Panc1 (cell line): Measurements from ENCODE around the gene RAB14. TPM values are rescaled to one million over a fixed set of nuclear protein-coding genes. Genes with fewer than 3 reads are reported as not detected.

Source experiments
- ATAC-seq: fragments of 200-7000 bp; cut with Tn5 transposase; 2 replicates; pipeline ENCODE4 v1.9.1; 2020; ENCODE audit warnings: mild to moderate bottlenecking, moderate library complexity
- BruUV-seq: library from RNA; stranded (reverse); fragments of 400-500 nt; replicated peaks from 2 replicates; lab custom pipeline; 2021; lab: Mats Ljungman, UMichigan
- CTCF ChIA-PET: fragments of 300-600 bp; sonication (Branson Sonifier 250); formaldehyde crosslinking; loops from one replicate; lab custom pipeline; 2022; ENCODE audit warnings: antibody characterized with exemption; lab: Charles Lee
- POLR2A ChIA-PET: fragments of 300-600 bp; sonication (Branson Sonifier 250); formaldehyde crosslinking; loops from one replicate; lab custom pipeline; 2022; ENCODE audit warnings: antibody characterized with exemption; lab: Charles Lee
- DNase-seq: peaks from one replicate; pipeline ENCODE4 v3.0.0-alpha.2; 2010; ENCODE audit warnings: low read depth, low spot score
- H3K27ac ChIP-seq: 2 replicates; pipeline ENCODE4 v1.5.1; 2011; ENCODE audit warnings: mild to moderate bottlenecking, low read length, inconsistent platforms
- H3K27me3 ChIP-seq: fragments of 200-500 bp; sonication (Bioruptor generic); 2 replicates; pipeline ENCODE4 v1.6.0; 2014; ENCODE audit warnings: low read length, inconsistent platforms; ENCODE audit not compliant: control insufficient read depth, insufficient read depth
- H3K36me3 ChIP-seq: fragments of 200-500 bp; sonication (Bioruptor generic); 2 replicates; pipeline ENCODE4 v1.5.1; 2014; ENCODE audit warnings: inconsistent platforms, mild to moderate bottlenecking, low read length, moderate library complexity; ENCODE audit not compliant: control insufficient read depth, insufficient read depth
- H3K4me1 ChIP-seq: 2 replicates; pipeline ENCODE4 v1.5.1; 2011; ENCODE audit warnings: inconsistent platforms, mild to moderate bottlenecking, low read length, moderate library complexity; ENCODE audit not compliant: control insufficient read depth, insufficient read depth
- H3K4me3 ChIP-seq, 2 experiments: 2 replicates each; pipeline ENCODE4 v1.5.1; 2011 to 2012; ENCODE audit warnings: low read depth in 2 of 2, low read length in 2 of 2, mild to moderate bottlenecking in 2 of 2, inconsistent platforms in 1 of 2, moderate library complexity in 1 of 2
- H3K9me3 ChIP-seq: fragments of 200-500 bp; sonication (Bioruptor generic); 2 replicates; pipeline ENCODE4 v1.5.1; 2014; ENCODE audit warnings: low read depth, mild to moderate bottlenecking, inconsistent platforms, low read length, moderate library complexity; ENCODE audit not compliant: control insufficient read depth, insufficient read depth
- POLR2AphosphoS5 ChIP-seq: IDR thresholded peaks from 2 replicates; pipeline ENCODE4 v1.6.1; 2012; ENCODE audit warnings: mild to moderate bottlenecking, low read depth, low read length, moderate library complexity
- SIN3A ChIP-seq: IDR thresholded peaks from 2 replicates; pipeline ENCODE4 v1.6.1; 2012; ENCODE audit warnings: low read depth, mild to moderate bottlenecking, low read length, moderate library complexity, borderline replicate concordance; ENCODE audit not compliant: insufficient read depth
- TCF7L2 ChIP-seq: IDR thresholded peaks from 2 replicates; pipeline ENCODE4 v1.6.1; 2011; ENCODE audit warnings: mild to moderate bottlenecking, low read depth, low read length, inconsistent platforms
- in situ Hi-C: cut with HindIII; loops from 2 replicates; pipeline ENCODE4 v1.10.0; 2016; ENCODE audit warnings: low sequenced_read_pairs, low pct_unique_long_range_greater_than_20kb
- intact Hi-C: fragments of 100-400 bp; cut with micrococcal nuclease; formaldehyde crosslinking; loops from one replicate; pipeline ENCODE4 v1.10.0; 2022; ENCODE audit not compliant: unreplicated experiment
- total RNA-seq: library from RNA; stranded (reverse); gene quantifications from one replicate; pipeline ENCODE4 v1.2.1, GENCODE V29; 2021; ENCODE audit not compliant: unreplicated experiment
- TF ChIP-seq, protein P1 (sequence below), 2 experiments: IDR thresholded peaks; 2 replicates each; pipeline ENCODE4 v1.6.1; 2011 to 2012; ENCODE audit warnings: low read depth in 2 of 2, control low read depth in 1 of 2, low read length in 1 of 2, mild to moderate bottlenecking in 1 of 2, moderate library complexity in 1 of 2; ENCODE audit not compliant: insufficient read depth in 1 of 2
- TF ChIP-seq, protein P2 (sequence below): fragments of 450-650 bp; IDR thresholded peaks from 2 replicates; pipeline ENCODE4 v1.5.1; 2017; ENCODE audit warnings: mild to moderate bottlenecking

The RAB14 gene
- total RNA-seq, 1 experiment from 2014 or later: 42.7 TPM

DNA sequence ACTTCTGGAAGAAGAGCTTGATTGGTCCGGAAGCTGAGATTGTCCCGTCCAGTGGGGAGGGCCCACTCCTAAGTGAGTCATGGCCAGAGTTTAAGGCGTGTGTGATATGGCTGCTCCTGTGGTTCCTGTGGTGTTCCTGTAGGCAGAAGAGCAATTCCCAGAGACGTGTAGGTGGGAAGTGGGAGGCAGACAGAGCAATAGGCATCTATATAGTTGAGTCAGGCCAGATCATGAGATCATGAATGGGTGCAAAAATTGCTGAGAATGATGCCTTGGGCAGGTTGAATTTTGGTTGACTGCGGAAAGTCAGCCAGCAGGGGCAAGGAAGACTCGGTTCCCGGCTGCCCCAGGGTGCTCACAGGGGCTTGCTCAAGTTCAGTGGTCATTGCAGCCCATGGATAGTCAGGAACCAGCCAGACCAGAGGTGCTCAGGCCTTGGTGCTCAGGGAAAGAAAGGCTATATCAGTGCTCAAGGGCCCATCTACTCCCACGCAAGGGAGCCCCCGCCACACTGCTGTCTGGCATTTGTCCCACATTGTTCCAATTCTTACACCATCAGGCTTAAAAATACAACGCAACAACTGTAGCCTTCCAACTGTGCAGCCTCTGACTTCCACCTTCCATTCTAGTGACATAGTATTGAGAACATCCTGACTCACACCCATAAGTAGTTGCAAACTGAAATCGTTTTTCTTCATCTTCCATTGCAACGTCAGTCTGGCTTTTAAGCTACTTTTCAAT, 45.3 kb upstream of the RAB14 start:
- in situ Hi-C loops (no loop called here), intact Hi-C loops (no loop called here)
- Histone ChIP-seq H3K4me1 (no peaks in the 10 kb centered on the region), H3K36me3 (no peaks in the 10 kb centered on the region), H3K27me3 (no peaks in the 10 kb centered on the region), H3K9me3 (no peaks in the 10 kb centered on the region), H3K27ac (no peak overlapping the region), H3K4me3 (no peak overlapping the region)
- DNase-seq (no peak), ATAC-seq (no peak)
- ChIA-PET CTCF (no interaction called here), POLR2A (no interaction called here)
- BruUV-seq: no TSS peak
- TF ChIP-seq, protein P1, sequence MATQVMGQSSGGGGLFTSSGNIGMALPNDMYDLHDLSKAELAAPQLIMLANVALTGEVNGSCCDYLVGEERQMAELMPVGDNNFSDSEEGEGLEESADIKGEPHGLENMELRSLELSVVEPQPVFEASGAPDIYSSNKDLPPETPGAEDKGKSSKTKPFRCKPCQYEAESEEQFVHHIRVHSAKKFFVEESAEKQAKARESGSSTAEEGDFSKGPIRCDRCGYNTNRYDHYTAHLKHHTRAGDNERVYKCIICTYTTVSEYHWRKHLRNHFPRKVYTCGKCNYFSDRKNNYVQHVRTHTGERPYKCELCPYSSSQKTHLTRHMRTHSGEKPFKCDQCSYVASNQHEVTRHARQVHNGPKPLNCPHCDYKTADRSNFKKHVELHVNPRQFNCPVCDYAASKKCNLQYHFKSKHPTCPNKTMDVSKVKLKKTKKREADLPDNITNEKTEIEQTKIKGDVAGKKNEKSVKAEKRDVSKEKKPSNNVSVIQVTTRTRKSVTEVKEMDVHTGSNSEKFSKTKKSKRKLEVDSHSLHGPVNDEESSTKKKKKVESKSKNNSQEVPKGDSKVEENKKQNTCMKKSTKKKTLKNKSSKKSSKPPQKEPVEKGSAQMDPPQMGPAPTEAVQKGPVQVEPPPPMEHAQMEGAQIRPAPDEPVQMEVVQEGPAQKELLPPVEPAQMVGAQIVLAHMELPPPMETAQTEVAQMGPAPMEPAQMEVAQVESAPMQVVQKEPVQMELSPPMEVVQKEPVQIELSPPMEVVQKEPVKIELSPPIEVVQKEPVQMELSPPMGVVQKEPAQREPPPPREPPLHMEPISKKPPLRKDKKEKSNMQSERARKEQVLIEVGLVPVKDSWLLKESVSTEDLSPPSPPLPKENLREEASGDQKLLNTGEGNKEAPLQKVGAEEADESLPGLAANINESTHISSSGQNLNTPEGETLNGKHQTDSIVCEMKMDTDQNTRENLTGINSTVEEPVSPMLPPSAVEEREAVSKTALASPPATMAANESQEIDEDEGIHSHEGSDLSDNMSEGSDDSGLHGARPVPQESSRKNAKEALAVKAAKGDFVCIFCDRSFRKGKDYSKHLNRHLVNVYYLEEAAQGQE (IDR thresholded peaks at IDR 0.05; ENCODE audit: insufficient read depth in 1 of 2, low read depth in 2 of 2, low read length in 1 of 2): no peak
- TF ChIP-seq, protein P2, sequence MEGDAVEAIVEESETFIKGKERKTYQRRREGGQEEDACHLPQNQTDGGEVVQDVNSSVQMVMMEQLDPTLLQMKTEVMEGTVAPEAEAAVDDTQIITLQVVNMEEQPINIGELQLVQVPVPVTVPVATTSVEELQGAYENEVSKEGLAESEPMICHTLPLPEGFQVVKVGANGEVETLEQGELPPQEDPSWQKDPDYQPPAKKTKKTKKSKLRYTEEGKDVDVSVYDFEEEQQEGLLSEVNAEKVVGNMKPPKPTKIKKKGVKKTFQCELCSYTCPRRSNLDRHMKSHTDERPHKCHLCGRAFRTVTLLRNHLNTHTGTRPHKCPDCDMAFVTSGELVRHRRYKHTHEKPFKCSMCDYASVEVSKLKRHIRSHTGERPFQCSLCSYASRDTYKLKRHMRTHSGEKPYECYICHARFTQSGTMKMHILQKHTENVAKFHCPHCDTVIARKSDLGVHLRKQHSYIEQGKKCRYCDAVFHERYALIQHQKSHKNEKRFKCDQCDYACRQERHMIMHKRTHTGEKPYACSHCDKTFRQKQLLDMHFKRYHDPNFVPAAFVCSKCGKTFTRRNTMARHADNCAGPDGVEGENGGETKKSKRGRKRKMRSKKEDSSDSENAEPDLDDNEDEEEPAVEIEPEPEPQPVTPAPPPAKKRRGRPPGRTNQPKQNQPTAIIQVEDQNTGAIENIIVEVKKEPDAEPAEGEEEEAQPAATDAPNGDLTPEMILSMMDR: no peak
- TF ChIP-seq TCF7L2: no peak
- TF ChIP-seq SIN3A: no peak
- no peak for TF ChIP-seq POLR2AphosphoS5

- CTCF ChIA-PET: no interaction called here
- ATAC-seq: no peak
- POLR2A ChIA-PET: no interaction called here
- no peak for DNase-seq
- Histone ChIP-seq H3K27me3 (no peaks in the 10 kb centered on the region), H3K36me3 (no peaks in the 10 kb centered on the region), H3K4me3 (no peak overlapping the region), H3K4me1 (no peaks in the 10 kb centered on the region), H3K27ac (no peak overlapping the region), H3K9me3 (no peaks in the 10 kb centered on the region)
- intact Hi-C loops: no loop called here
- TF ChIP-seq POLR2AphosphoS5: no peak
- TF ChIP-seq SIN3A: no peak
- TF ChIP-seq TCF7L2: no peak
- TF ChIP-seq, protein P1 (IDR thresholded peaks at IDR 0.05; ENCODE audit: insufficient read depth in 1 of 2, low read depth in 2 of 2, low read length in 1 of 2): no peak
- TF ChIP-seq, protein P2: no peak
- no TSS peak for BruUV-seq
- in situ Hi-C loops: no loop called here
Measured at GRCh38 chr9:121242959-121243346, 41.3 kb upstream of the RAB14 start.
